K562 (cell line): ENCODE data around the gene LIN7A. TPM values are rescaled to one million over a fixed set of nuclear protein-coding genes. Genes with fewer than 3 reads are reported as not detected.

Experiments used
- ATAC-seq: fragments of 200-7000 bp; cut with Tn5 transposase; 3 replicates; pipeline ENCODE4 v1.9.1; 2020; ENCODE audit warnings: moderate library complexity
- BruUV-seq: library from RNA; stranded (reverse); fragments of 400-500 nt; replicated peaks from 2 replicates; lab custom pipeline; 2021; lab: Mats Ljungman, UMichigan
- CTCF ChIA-PET: fragments of 300-600 bp; formaldehyde crosslinking; extraction: SDS; loops from one replicate; lab custom pipeline; 2021; ENCODE audit warnings: low intra/inter-chr PET ratio; lab: Yijun Ruan, JAX
- POLR2A ChIA-PET: fragments of 300-600, 350-650 bp; sonication (Branson Sonifier 250); formaldehyde crosslinking; extraction: SDS; loops from one replicate; lab custom pipeline; 2021; ENCODE audit warnings: antibody characterized with exemption, inconsistent platforms; lab: Yijun Ruan, JAX
- DNase-seq, 4 experiments: peaks; one replicate each; pipeline versions ENCODE4 v3.0.0 to v3.0.0-alpha.2; 2011 to 2018; ENCODE audit warnings: low spot score in 3 of 4, mixed read lengths in 3 of 4; ENCODE audit errors: extremely low read depth in 1 of 4
- FAIRE-seq: peaks from 2 replicates; lab custom pipeline; 2011; peaks lifted over from hg19 to GRCh38; lab: Jason Lieb, UNC
- H2AFZ ChIP-seq: 2 replicates; pipeline ENCODE4 v1.6.0; 2011; ENCODE audit warnings: low read depth, low read length, control low read depth, inconsistent platforms
- H3K27ac ChIP-seq: fragments of 200-600 bp; 3 replicates; pipeline ENCODE4 v1.8.0; 2011; ENCODE audit warnings: low read depth, mild to moderate bottlenecking, control low read depth, inconsistent platforms, low read length, moderate library complexity, mixed read lengths; ENCODE audit errors: extremely low read depth
- H3K27me3 ChIP-seq, 2 experiments: fragments of 300-600 bp in 1 of 2; 2 replicates in 1 of 2; 3 replicates in 1 of 2; pipeline versions ENCODE4 v1.6.0 to v1.8.0; 2011; ENCODE audit warnings: inconsistent platforms in 2 of 2, low read length in 2 of 2, mild to moderate bottlenecking in 1 of 2, mixed read lengths in 1 of 2, moderate library complexity in 1 of 2; ENCODE audit not compliant: control insufficient read depth in 2 of 2, insufficient read depth in 2 of 2
- H3K36me3 ChIP-seq: fragments of 300-600 bp; 3 replicates; pipeline ENCODE4 v1.8.0; 2011; ENCODE audit warnings: mild to moderate bottlenecking, low read length, inconsistent platforms; ENCODE audit not compliant: control insufficient read depth, insufficient read depth
- H3K4me1 ChIP-seq, 2 experiments: fragments of 200-600 bp in 1 of 2; replicated peaks in 1 of 2; 2 replicates in 1 of 2; 3 replicates in 1 of 2; pipeline versions ENCODE4 v1.5.1 to v1.8.0; 2011; ENCODE audit warnings: inconsistent platforms in 2 of 2, low read length in 2 of 2, mild to moderate bottlenecking in 1 of 2, mixed read lengths in 1 of 2, moderate library complexity in 1 of 2; ENCODE audit not compliant: control insufficient read depth in 2 of 2, insufficient read depth in 2 of 2
- H3K4me2 ChIP-seq: 2 replicates; pipeline ENCODE4 v1.6.1; 2011; ENCODE audit warnings: low read length, control low read depth, inconsistent platforms, mixed read lengths; ENCODE audit not compliant: insufficient read depth
- H3K4me3 ChIP-seq: fragments of 200-600 bp; sonication (generic), shearing (Covaris generic); 2 replicates; pipeline ENCODE4 v1.5.1; 2016; ENCODE audit warnings: control low read depth, inconsistent platforms
- H3K79me2 ChIP-seq: fragments of 200-600 bp; 3 replicates; pipeline ENCODE4 v1.8.0; 2011; ENCODE audit warnings: low read length, inconsistent platforms; ENCODE audit not compliant: control insufficient read depth, insufficient read depth
- H3K9ac ChIP-seq, 2 experiments: 2 replicates each; pipeline versions ENCODE4 v1.6.0 to v1.6.1; 2011; ENCODE audit warnings: low read depth in 2 of 2, low read length in 2 of 2, control low read depth in 1 of 2, inconsistent platforms in 1 of 2, mild to moderate bottlenecking in 1 of 2, mixed read lengths in 1 of 2; ENCODE audit not compliant: insufficient read depth in 1 of 2
- H3K9me1 ChIP-seq: one replicate; pipeline ENCODE4 v1.6.0; 2011; ENCODE audit warnings: inconsistent platforms, mild to moderate bottlenecking, low read length, moderate library complexity; ENCODE audit not compliant: control insufficient read depth, insufficient read depth
- H3K9me3 ChIP-seq: replicated peaks from 2 replicates; pipeline ENCODE4 v1.5.1; 2011; ENCODE audit warnings: low read depth, low read length, inconsistent platforms; ENCODE audit not compliant: control insufficient read depth, insufficient read depth
- H4K20me1 ChIP-seq: replicated peaks from 2 replicates; pipeline ENCODE4 v1.6.1; 2011; ENCODE audit warnings: low read length, inconsistent platforms, mixed read lengths; ENCODE audit not compliant: control insufficient read depth, insufficient read depth
- FOXJ3 ChIP-seq: sonication (generic); formaldehyde crosslinking; IDR thresholded peaks from 2 replicates; pipeline ENCODE4 v1.4.0; 2020; ENCODE audit warnings: mild to moderate bottlenecking, missing genetic modification reagents
- HNRNPH1 ChIP-seq: fragments of 200-400 bp; formaldehyde crosslinking; optimal IDR thresholded peaks from 2 replicates; pipeline ENCODE3; 2017; ENCODE audit warnings: low read depth, mild to moderate bottlenecking, low read length, moderate library complexity
- HNRNPK ChIP-seq: fragments of 200-400 bp; formaldehyde crosslinking; IDR thresholded peaks from one replicate; pipeline ENCODE4 v1.6.1; 2018; ENCODE audit warnings: mild to moderate bottlenecking, low read depth, low read length; ENCODE audit not compliant: poor library complexity, severe bottlenecking
- MCM5 ChIP-seq: fragments of 450-650 bp; IDR thresholded peaks from 2 replicates; pipeline ENCODE4 v1.6.1; 2016; ENCODE audit warnings: low read depth
- NCOA2 ChIP-seq, 2 experiments: fragments of 450-650 bp; IDR thresholded peaks; 2 replicates each; pipeline ENCODE4 v1.6.1; 2018; ENCODE audit warnings: mild to moderate bottlenecking in 2 of 2, moderate library complexity in 1 of 2; ENCODE audit not compliant: partially characterized antibody in 2 of 2
- NCOA4 ChIP-seq: fragments of 450-650 bp; IDR thresholded peaks from 2 replicates; pipeline ENCODE4 v1.6.1; 2018; ENCODE audit warnings: mild to moderate bottlenecking; ENCODE audit not compliant: partially characterized antibody
- NFE2L1 ChIP-seq: fragments of 450-650 bp; IDR thresholded peaks from 2 replicates; pipeline ENCODE4 v1.6.1; 2016; ENCODE audit warnings: missing genetic modification characterization, low read depth, mild to moderate bottlenecking, missing compliant biosample characterization, moderate library complexity, borderline replicate concordance
- PPARD ChIP-seq: fragments of 250-450 bp; sonication (Bioruptor Pico); IDR thresholded peaks from 2 replicates; pipeline ENCODE4 v1.8.0; 2022; ENCODE audit warnings: inconsistent platforms, mild to moderate bottlenecking, moderate library complexity
- STAT5B ChIP-seq: fragments of 250-450 bp; sonication (Bioruptor Pico); IDR thresholded peaks from 2 replicates; pipeline ENCODE4 v1.8.0; 2021; ENCODE audit warnings: mild to moderate bottlenecking, inconsistent platforms
- TAF7 ChIP-seq: fragments of 450-650 bp; IDR thresholded peaks from 2 replicates; pipeline ENCODE4 v1.6.1; 2016; ENCODE audit warnings: missing genetic modification characterization, missing compliant biosample characterization
- WHSC1 ChIP-seq: IDR thresholded peaks from one replicate; pipeline ENCODE4 v1.6.1; 2012; ENCODE audit warnings: low read length, control low read depth, inconsistent platforms
- XRCC3 ChIP-seq: fragments of 450-650 bp; IDR thresholded peaks from 2 replicates; pipeline ENCODE4 v1.6.1; 2017; ENCODE audit warnings: mild to moderate bottlenecking, moderate library complexity
- ZNF217 ChIP-seq: sonication (generic); formaldehyde crosslinking; IDR thresholded peaks from 2 replicates; pipeline ENCODE4 v1.8.0; 2022; ENCODE audit warnings: mild to moderate bottlenecking, missing genetic modification reagents
- ZNF354B ChIP-seq: fragments of 250-450 bp; sonication (Bioruptor Pico); IDR thresholded peaks from 2 replicates; pipeline ENCODE4 v1.4.0; 2020
- WGBS: fragments of 100-300 bp; shearing (Covaris generic); methylation state at CpG from one replicate; pipeline ENCODE4 v1.1.6; 2016; ENCODE audit warnings: low coverage, mixed read lengths; ENCODE audit not compliant: insufficient coverage; ENCODE audit errors: missing lambda C conversion rate; 5-methylcytosine and 5-hydroxymethylcytosine counted together
- in situ Hi-C: fragments of 300-500 bp; cut with MboI; formaldehyde crosslinking; loops from 4 replicates; pipeline ENCODE4 v1.15.0; 2018; ENCODE audit warnings: inconsistent platforms, mixed read lengths
- intact Hi-C: fragments of 100-400 bp; cut with micrococcal nuclease; formaldehyde crosslinking; loops from 2 replicates; pipeline ENCODE4 v1.14.2; 2022
- polyA plus RNA-seq, 8 experiments: library from polyadenylated mRNA; depleted of rRNA in 4 of 8; stranded (reverse) in 5 of 8; unstranded in 3 of 8; fragments of >200 nt; fragmentation: Nextera tagmentation in 2 of 8; fragmentation: Illumina TruSeq in 1 of 8; extraction: Ambion mirVana in 2 of 8; extraction: Trizol in 1 of 8; gene quantifications; 2 replicates each; pipeline versions ENCODE4 v1.2.1 to v1.2.3, GENCODE V29; 2011 to 2014; ENCODE audit warnings: inconsistent platforms in 1 of 8, missing spikeins in 1 of 8
- total RNA-seq, 7 experiments: library from RNA; depleted of rRNA in 6 of 7; stranded (reverse); fragments of >200 nt in 6 of 7; fragmentation: Illumina TruSeq in 2 of 7; extraction: Trizol in 2 of 7; gene quantifications; 2 replicates each; pipeline versions ENCODE4 v1.2.1 to v1.2.3, GENCODE V29; 2011 to 2021; ENCODE audit warnings: low replicate concordance in 1 of 7
- TF ChIP-seq, protein P1 (sequence below): IDR thresholded peaks from 2 replicates; pipeline ENCODE4 v1.6.1; 2014; ENCODE audit warnings: antibody characterized with exemption
- TF ChIP-seq, protein P2 (sequence below): sonication (generic); formaldehyde crosslinking; IDR thresholded peaks from 2 replicates; pipeline ENCODE4 v1.8.1; 2023; ENCODE audit warnings: mild to moderate bottlenecking, missing genetic modification reagents
- TF ChIP-seq, protein P3 (sequence below): fragments of 450-650 bp; IDR thresholded peaks from 2 replicates; pipeline ENCODE4 v1.6.1; 2014; ENCODE audit warnings: low read depth, mild to moderate bottlenecking, moderate library complexity, borderline replicate concordance

Gene LIN7A
- total and polyA plus RNA-seq, 9 of the 15 experiments (the other 6 are each of a cell fraction or from before 2014, with no cell fraction given), result not detected

DNA sequence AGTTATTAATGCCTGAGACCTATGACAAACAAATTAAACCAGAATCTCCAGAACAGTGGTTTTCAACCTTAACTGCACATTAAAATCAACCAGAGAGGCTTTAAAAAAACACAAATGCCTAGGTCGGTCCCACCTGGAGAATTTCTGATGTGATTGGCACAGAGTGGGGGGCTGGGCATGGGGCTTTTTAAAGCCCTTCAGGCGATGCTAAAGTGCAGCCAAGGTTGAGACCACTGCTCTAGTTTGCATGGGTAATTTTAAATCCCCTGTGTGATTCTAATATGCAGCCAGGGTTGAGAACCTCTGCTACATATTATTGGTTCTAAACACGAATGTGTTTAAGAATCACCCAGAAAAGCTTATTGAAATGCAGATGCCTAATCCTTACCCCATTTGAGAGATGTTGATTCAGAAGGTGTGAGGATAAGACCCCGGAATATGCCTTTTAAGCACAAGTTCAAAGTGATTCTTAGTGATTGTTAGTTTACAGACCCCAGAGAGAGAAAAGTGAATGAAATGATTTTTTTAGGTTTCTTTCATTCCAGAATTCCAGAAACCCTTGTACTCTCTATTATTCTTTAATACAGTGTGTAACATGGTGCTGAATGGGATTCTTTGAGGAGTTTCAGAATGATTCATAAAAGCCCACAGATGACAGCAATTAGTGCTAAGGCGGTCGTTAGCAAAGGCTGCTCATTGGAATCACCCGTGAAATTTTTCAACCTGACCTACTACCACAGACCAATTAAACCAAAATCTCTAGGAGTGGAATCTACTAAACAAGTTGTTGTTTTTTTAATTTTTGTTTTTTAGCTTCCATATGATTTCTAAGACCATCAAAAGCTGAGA lies 44.9 kb downstream of the LIN7A start (continued):
- TF ChIP-seq, protein P1, sequence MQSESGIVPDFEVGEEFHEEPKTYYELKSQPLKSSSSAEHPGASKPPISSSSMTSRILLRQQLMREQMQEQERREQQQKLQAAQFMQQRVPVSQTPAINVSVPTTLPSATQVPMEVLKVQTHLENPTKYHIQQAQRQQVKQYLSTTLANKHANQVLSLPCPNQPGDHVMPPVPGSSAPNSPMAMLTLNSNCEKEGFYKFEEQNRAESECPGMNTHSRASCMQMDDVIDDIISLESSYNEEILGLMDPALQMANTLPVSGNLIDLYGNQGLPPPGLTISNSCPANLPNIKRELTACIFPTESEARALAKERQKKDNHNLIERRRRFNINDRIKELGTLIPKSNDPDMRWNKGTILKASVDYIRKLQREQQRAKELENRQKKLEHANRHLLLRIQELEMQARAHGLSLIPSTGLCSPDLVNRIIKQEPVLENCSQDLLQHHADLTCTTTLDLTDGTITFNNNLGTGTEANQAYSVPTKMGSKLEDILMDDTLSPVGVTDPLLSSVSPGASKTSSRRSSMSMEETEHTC, result no peak
- TF ChIP-seq ZNF217 (CRISPR knock-in tag), result no peak
- no peak for TF ChIP-seq TAF7 (tag)
- TF ChIP-seq PPARD (CRISPR knock-in tag), result no peak
- TF ChIP-seq FOXJ3 (CRISPR knock-in tag), result no peak
- no peak for TF ChIP-seq NCOA4
- TF ChIP-seq, all 486 proteins: peak for 0

DNA sequence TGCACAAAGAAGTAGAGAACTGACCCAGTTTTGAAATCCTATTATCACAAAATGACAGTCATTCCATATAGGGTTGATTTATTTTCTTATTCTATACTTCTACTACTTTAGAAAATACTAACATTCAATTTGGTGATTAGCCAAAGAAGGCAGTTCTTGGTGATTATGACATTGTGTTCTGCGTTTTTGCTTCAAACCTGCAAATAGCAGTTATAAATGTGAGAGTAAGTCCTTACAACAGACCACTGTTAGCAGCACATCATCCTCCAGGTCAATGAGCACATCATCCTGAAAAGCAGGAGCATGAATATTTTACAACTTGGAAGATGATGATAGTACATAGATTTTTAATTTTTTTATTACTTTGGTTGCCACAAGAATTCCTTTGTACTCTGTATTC lies 53.1 kb downstream of the LIN7A start:
- no peaks in the 10 kb centered on the region for H4K20me1 ChIP-seq
- H3K9ac ChIP-seq, result no peak overlapping the region
- BruUV-seq, result no TSS peak
- DNase-seq (no peak), FAIRE-seq (no peak), ATAC-seq (no peak)
- in situ Hi-C loops, result no loop called here
- ChIA-PET POLR2A (no interaction called here), CTCF (no interaction called here)
- intact Hi-C loops, result no loop called here
- no peak overlapping the region for H3K27ac ChIP-seq
- no peaks in the 10 kb centered on the region for H3K27me3 ChIP-seq
- 0% methylated on average over 1 of the region's 1 CpG for WGBS
- H3K36me3 ChIP-seq, result no peaks in the 10 kb centered on the region
- H2AFZ ChIP-seq, result no peak overlapping the region
- H3K4me1 ChIP-seq, result no peaks in the 10 kb centered on the region
- no peak overlapping the region for H3K4me3 ChIP-seq
- no peak overlapping the region for H3K4me2 ChIP-seq
- no peaks in the 10 kb centered on the region for H3K79me2 ChIP-seq
- no peaks in the 10 kb centered on the region for H3K9me3 ChIP-seq
- H3K9me1 ChIP-seq, result no peaks in the 10 kb centered on the region
- TF ChIP-seq STAT5B (CRISPR knock-in tag) (no peak), HNRNPK (no peak), NCOA2 (IDR thresholded peaks at IDR 0.05; ENCODE audit: partially characterized antibody in 2 of 2) (no peak), NFE2L1 (tag) (no peak), WHSC1 (no peak), MCM5 (no peak), HNRNPH1 (no peak), ZNF354B (CRISPR knock-in tag) (no peak), XRCC3 (no peak)
- TF ChIP-seq, protein P2, sequence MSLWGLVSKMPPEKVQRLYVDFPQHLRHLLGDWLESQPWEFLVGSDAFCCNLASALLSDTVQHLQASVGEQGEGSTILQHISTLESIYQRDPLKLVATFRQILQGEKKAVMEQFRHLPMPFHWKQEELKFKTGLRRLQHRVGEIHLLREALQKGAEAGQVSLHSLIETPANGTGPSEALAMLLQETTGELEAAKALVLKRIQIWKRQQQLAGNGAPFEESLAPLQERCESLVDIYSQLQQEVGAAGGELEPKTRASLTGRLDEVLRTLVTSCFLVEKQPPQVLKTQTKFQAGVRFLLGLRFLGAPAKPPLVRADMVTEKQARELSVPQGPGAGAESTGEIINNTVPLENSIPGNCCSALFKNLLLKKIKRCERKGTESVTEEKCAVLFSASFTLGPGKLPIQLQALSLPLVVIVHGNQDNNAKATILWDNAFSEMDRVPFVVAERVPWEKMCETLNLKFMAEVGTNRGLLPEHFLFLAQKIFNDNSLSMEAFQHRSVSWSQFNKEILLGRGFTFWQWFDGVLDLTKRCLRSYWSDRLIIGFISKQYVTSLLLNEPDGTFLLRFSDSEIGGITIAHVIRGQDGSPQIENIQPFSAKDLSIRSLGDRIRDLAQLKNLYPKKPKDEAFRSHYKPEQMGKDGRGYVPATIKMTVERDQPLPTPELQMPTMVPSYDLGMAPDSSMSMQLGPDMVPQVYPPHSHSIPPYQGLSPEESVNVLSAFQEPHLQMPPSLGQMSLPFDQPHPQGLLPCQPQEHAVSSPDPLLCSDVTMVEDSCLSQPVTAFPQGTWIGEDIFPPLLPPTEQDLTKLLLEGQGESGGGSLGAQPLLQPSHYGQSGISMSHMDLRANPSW (CRISPR knock-in tag), result no peak
- TF ChIP-seq, protein P3, sequence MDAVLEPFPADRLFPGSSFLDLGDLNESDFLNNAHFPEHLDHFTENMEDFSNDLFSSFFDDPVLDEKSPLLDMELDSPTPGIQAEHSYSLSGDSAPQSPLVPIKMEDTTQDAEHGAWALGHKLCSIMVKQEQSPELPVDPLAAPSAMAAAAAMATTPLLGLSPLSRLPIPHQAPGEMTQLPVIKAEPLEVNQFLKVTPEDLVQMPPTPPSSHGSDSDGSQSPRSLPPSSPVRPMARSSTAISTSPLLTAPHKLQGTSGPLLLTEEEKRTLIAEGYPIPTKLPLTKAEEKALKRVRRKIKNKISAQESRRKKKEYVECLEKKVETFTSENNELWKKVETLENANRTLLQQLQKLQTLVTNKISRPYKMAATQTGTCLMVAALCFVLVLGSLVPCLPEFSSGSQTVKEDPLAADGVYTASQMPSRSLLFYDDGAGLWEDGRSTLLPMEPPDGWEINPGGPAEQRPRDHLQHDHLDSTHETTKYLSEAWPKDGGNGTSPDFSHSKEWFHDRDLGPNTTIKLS, result no peak
